Measurements from ENCODE around the gene SPOCK1.

Gene SPOCK1

DNA sequence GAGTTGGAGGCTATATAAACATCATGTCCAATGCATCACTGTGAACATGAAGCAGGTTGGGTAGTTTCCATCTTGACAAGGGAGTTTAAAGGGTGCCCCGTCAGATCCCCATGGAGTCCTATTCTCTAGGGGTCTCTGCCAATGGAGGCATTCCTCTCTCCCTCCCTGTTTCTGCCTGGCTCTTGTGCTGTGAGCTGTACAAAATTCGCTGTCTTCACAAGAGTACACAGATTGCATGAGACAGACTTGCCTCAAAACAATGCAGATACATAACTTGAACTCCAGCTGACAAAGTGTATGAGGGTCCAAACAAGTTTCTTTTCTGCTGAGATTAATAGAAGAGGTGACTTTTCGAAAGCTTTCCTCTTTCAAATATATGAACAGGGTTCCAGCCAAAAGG is 165.2 kb downstream of the SPOCK1 start:
- H3K4me3 ChIP-seq (ENCODE audit: low read length): no peak overlapping the region
- H3K4me1 ChIP-seq (ENCODE audit: insufficient read depth, low read length): no peaks in the 10 kb centered on the region
- H3K36me3 ChIP-seq (ENCODE audit: insufficient read depth, low read depth, low read length): no peaks in the 10 kb centered on the region
- H3K27ac ChIP-seq (ENCODE audit: low read length): no peak overlapping the region
- no peak overlapping the region for H3K9ac ChIP-seq (ENCODE audit: low read depth, low read length)
- H3K9me3 ChIP-seq (ENCODE audit: insufficient read depth, low read depth, low read length): no peaks in the 10 kb centered on the region
- no peaks in the 10 kb centered on the region for H3K27me3 ChIP-seq (ENCODE audit: insufficient read depth, low read length)

GRCh38 chr5:137333475-137333874 is 165.7 kb downstream of the SPOCK1 start:
- H3K9ac ChIP-seq (ENCODE audit: low read depth, low read length): no peak overlapping the region
- no peaks in the 10 kb centered on the region for H3K27me3 ChIP-seq (ENCODE audit: insufficient read depth, low read length)
- H3K9me3 ChIP-seq (ENCODE audit: insufficient read depth, low read depth, low read length): no peaks in the 10 kb centered on the region
- H3K4me1 ChIP-seq (ENCODE audit: insufficient read depth, low read length): no peaks in the 10 kb centered on the region
- H3K27ac ChIP-seq (ENCODE audit: low read length): no peak overlapping the region
- H3K36me3 ChIP-seq (ENCODE audit: insufficient read depth, low read depth, low read length): no peaks in the 10 kb centered on the region
- no peak overlapping the region for H3K4me3 ChIP-seq (ENCODE audit: low read length)

DNA sequence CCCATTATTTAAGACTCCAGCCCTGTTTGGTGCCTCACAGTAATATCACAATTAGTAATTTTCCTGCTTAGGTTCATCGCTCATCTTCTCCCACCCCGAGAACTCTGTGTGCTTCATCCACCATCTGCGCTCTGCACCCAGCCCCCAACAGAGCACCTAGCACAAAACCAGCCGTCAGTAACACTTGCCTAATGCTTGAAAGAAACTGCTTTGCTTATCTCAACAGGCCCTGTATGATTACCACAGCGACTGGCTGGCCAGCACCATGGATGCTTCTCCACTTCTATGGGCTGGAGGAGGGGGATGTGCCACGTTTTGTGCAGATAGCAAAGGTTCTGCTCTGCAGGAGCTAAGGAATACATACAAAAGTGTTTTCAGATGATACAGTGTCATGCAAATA is 166.8 kb downstream of the SPOCK1 start:
- H3K9ac ChIP-seq (ENCODE audit: low read depth, low read length): no peak overlapping the region
- H3K27me3 ChIP-seq (ENCODE audit: insufficient read depth, low read length): no peaks in the 10 kb centered on the region
- H3K36me3 ChIP-seq (ENCODE audit: insufficient read depth, low read depth, low read length): no peaks in the 10 kb centered on the region
- no peaks in the 10 kb centered on the region for H3K9me3 ChIP-seq (ENCODE audit: insufficient read depth, low read depth, low read length)
- no peaks in the 10 kb centered on the region for H3K4me1 ChIP-seq (ENCODE audit: insufficient read depth, low read length)
- H3K27ac ChIP-seq (ENCODE audit: low read length): no peak overlapping the region
- no peak overlapping the region for H3K4me3 ChIP-seq (ENCODE audit: low read length)

DNA sequence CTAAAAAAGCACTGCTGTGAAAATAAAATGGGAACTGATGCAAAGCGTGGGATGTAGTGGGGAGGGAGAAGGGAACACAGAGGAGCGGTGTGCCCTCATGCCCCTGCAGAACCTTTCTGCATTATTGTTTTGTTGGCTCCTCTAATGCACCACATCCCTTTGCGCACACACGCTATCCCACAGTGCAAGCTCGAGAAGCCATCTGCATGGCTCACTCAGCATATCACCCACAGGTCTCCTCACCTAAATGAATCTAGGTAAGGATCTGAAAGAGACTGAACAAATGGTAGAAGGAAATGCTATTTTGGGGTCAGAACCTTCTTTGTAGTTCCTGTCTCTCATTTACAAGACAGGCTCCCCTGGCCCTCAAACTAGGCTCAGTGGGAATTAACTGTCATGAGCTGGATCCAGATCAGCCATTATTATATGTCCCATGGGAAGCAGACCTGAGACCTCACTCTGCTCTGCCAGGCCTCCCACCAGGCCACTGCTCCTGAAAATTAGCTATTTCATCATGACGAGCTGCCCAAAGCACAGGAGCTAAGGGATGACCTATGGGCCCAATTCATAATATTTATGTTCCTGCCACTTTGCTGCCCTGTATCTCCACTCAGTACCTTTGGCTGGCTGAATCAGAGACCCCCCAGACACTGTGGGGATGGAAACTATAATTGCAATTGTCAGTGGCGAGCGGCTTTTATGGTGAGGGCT is 169.4 kb downstream of the SPOCK1 start:
- Histone ChIP-seq H3K27me3 (ENCODE audit: insufficient read depth, low read length) (no peaks in the 10 kb centered on the region), H3K4me3 (ENCODE audit: low read length) (no peak overlapping the region), H3K4me1 (ENCODE audit: insufficient read depth, low read length) (no peaks in the 10 kb centered on the region), H3K27ac (ENCODE audit: low read length) (no peak overlapping the region), H3K9me3 (ENCODE audit: insufficient read depth, low read depth, low read length) (no peaks in the 10 kb centered on the region), H3K36me3 (ENCODE audit: insufficient read depth, low read depth, low read length) (no peaks in the 10 kb centered on the region), H3K9ac (ENCODE audit: low read depth, low read length) (no peak overlapping the region)

DNA sequence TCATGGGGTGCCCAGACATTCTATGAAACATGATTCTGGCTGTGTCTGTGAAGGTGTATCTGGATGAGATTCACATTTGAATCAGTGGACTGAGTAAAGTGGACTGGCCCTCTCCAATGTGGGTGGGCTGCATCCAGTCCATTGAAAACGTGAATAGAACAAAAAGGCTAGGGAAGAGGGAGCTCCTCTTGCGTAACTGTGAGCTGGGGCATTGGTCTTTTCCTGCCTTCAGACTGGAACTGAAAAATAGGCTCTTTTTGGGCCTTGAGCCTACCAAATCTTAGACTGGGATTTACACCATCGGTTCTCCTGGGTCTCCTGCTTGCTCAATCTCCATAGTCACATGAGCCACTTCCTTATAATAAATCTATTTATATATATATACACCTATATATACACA is 170.1 kb downstream of the SPOCK1 start:
- H3K27ac ChIP-seq (ENCODE audit: low read length): no peak overlapping the region
- no peaks in the 10 kb centered on the region for H3K9me3 ChIP-seq (ENCODE audit: insufficient read depth, low read depth, low read length)
- H3K4me1 ChIP-seq (ENCODE audit: insufficient read depth, low read length): no peaks in the 10 kb centered on the region
- no peak overlapping the region for H3K4me3 ChIP-seq (ENCODE audit: low read length)
- no peaks in the 10 kb centered on the region for H3K36me3 ChIP-seq (ENCODE audit: insufficient read depth, low read depth, low read length)
- no peak overlapping the region for H3K9ac ChIP-seq (ENCODE audit: low read depth, low read length)
- no peaks in the 10 kb centered on the region for H3K27me3 ChIP-seq (ENCODE audit: insufficient read depth, low read length)

GRCh38 chr5:137328463-137328862 is 170.7 kb downstream of the SPOCK1 start:
- Histone ChIP-seq H3K4me3 (ENCODE audit: low read length) (no peak overlapping the region), H3K4me1 (ENCODE audit: insufficient read depth, low read length) (no peaks in the 10 kb centered on the region), H3K27ac (ENCODE audit: low read length) (no peak overlapping the region), H3K27me3 (ENCODE audit: insufficient read depth, low read length) (no peaks in the 10 kb centered on the region), H3K36me3 (ENCODE audit: insufficient read depth, low read depth, low read length) (no peaks in the 10 kb centered on the region), H3K9me3 (ENCODE audit: insufficient read depth, low read depth, low read length) (no peaks in the 10 kb centered on the region), H3K9ac (ENCODE audit: low read depth, low read length) (no peak overlapping the region)

DNA sequence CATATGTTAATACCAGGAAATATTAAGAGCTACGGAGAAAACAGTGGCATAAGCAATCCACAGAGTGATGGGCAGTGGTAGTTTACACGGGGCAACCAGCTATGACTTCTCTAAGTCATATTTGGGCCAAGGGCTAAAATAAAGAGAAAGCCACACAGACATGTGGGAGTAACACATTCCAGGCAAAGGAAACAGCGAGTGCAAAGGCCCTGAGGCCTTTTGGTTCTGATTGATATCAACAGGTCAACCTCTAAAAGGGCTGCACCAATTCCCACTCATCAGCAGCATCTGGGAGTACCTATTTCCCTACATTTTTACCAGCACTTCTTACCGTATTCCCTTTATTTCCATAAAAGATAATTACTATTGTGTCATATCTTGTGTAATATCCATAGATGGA is 173.4 kb downstream of the SPOCK1 start:
- Histone ChIP-seq H3K9me3 (ENCODE audit: insufficient read depth, low read depth, low read length) (no peaks in the 10 kb centered on the region), H3K27me3 (ENCODE audit: insufficient read depth, low read length) (no peaks in the 10 kb centered on the region), H3K27ac (ENCODE audit: low read length) (no peak overlapping the region), H3K4me3 (ENCODE audit: low read length) (no peak overlapping the region), H3K36me3 (ENCODE audit: insufficient read depth, low read depth, low read length) (no peaks in the 10 kb centered on the region), H3K4me1 (ENCODE audit: insufficient read depth, low read length) (no peaks in the 10 kb centered on the region), H3K9ac (ENCODE audit: low read depth, low read length) (no peak overlapping the region)

GRCh38 chr5:137320056-137321045 is 178.8 kb downstream of the SPOCK1 start:
- Histone ChIP-seq H3K36me3 (ENCODE audit: insufficient read depth, low read depth, low read length) (no peaks in the 10 kb centered on the region), H3K9me3 (ENCODE audit: insufficient read depth, low read depth, low read length) (no peaks in the 10 kb centered on the region), H3K9ac (ENCODE audit: low read depth, low read length) (peak overlapping the region; percentile 26; the same call in 1 of the 2 replicates), H3K27me3 (ENCODE audit: insufficient read depth, low read length) (no peaks in the 10 kb centered on the region), H3K27ac (ENCODE audit: low read length) (no peak overlapping the region), H3K4me3 (ENCODE audit: low read length) (0 out of 2 replicates have a peak overlapping the region, but pooled peaks have one; percentile 4), H3K4me1 (ENCODE audit: insufficient read depth, low read length) (peaks cover 3% of the 10 kb centered on the region; the same call in 1 of the 2 replicates)

- Histone ChIP-seq H3K4me3 (ENCODE audit: low read length) (no peak overlapping the region), H3K9ac (ENCODE audit: low read depth, low read length) (no peak overlapping the region), H3K9me3 (ENCODE audit: insufficient read depth, low read depth, low read length) (no peaks in the 10 kb centered on the region), H3K27me3 (ENCODE audit: insufficient read depth, low read length) (no peaks in the 10 kb centered on the region), H3K27ac (ENCODE audit: low read length) (no peak overlapping the region), H3K36me3 (ENCODE audit: insufficient read depth, low read depth, low read length) (no peaks in the 10 kb centered on the region), H3K4me1 (ENCODE audit: insufficient read depth, low read length) (peaks cover 3% of the 10 kb centered on the region; the same call in 1 of the 2 replicates)
These were observed 181.1 kb downstream of the SPOCK1 start for GRCh38 chr5:137318027-137318426.

DNA sequence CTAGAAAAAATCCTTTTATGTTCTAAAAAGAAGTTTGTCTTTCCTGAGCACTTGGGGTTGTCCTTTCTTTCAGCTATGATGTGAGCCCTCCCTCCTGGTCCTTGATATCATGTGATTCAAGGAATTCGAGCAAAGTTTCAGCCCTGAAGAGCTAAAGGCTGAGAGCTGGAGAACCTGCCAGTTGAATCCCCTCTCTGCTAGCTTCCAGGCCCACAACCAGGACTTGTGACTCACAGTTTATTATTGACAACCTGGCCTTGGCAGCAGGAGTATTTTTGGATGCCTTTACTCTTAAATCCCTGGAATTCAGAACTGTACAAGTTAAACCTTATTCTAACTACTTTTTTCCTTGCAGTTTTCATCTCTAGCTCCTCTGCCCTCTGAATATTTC is 182.8 kb downstream of the SPOCK1 start:
- H3K4me1 ChIP-seq (ENCODE audit: insufficient read depth, low read length): peaks cover 15% of the 10 kb centered on the region
- H3K27ac ChIP-seq (ENCODE audit: low read length): no peak overlapping the region
- no peaks in the 10 kb centered on the region for H3K9me3 ChIP-seq (ENCODE audit: insufficient read depth, low read depth, low read length)
- no peaks in the 10 kb centered on the region for H3K27me3 ChIP-seq (ENCODE audit: insufficient read depth, low read length)
- no peak overlapping the region for H3K9ac ChIP-seq (ENCODE audit: low read depth, low read length)
- H3K4me3 ChIP-seq (ENCODE audit: low read length): no peak overlapping the region
- no peaks in the 10 kb centered on the region for H3K36me3 ChIP-seq (ENCODE audit: insufficient read depth, low read depth, low read length)

GRCh38 chr5:137315534-137316345 is 183.4 kb downstream of the SPOCK1 start:
- H3K36me3 ChIP-seq (ENCODE audit: insufficient read depth, low read depth, low read length): no peaks in the 10 kb centered on the region
- H3K4me3 ChIP-seq (ENCODE audit: low read length): no peak overlapping the region
- H3K27ac ChIP-seq (ENCODE audit: low read length): no peak overlapping the region
- peaks cover 21% of the 10 kb centered on the region for H3K4me1 ChIP-seq (ENCODE audit: insufficient read depth, low read length)
- no peak overlapping the region for H3K9ac ChIP-seq (ENCODE audit: low read depth, low read length)
- no peaks in the 10 kb centered on the region for H3K27me3 ChIP-seq (ENCODE audit: insufficient read depth, low read length)
- no peaks in the 10 kb centered on the region for H3K9me3 ChIP-seq (ENCODE audit: insufficient read depth, low read depth, low read length)

All from iPS-20b (cell line).